Kidney capillary endothelial cell (primary cell): ENCODE measurements around the gene ADCY9.
"Not testable (repeated sequence)": the region's sequence is repeated elsewhere in the genome, so short reads cannot be mapped to it uniquely, and the experiment has no call there.

ENCODE experiments used
- DNase-seq: peaks from one replicate; pipeline ENCODE4 v3.0.0-alpha.2; 2018; ENCODE audit warnings: low spot score

Gene ADCY9

GRCh38 chr16:3971706-3972105 lies 144.5 kb downstream of the ADCY9 start:
- DNase-seq, result no peak

- peak; percentile 48 for DNase-seq
Measured at GRCh38 chr16:3971261-3971660, 145.0 kb downstream of the ADCY9 start.

- DNase-seq, result no peak
Measured at GRCh38 chr16:3968551-3968950, 147.7 kb downstream of the ADCY9 start.

- DNase-seq, result no peak
Measured at GRCh38 chr16:3966681-3967080, 149.6 kb downstream of the ADCY9 start.

- no peak for DNase-seq
Measured at GRCh38 chr16:3965781-3966582, 150.3 kb downstream of the ADCY9 start.

- DNase-seq, result no peak
Measured at GRCh38 chr16:3965306-3965705, 150.9 kb downstream of the ADCY9 start.

- no peak for DNase-seq
Measured at GRCh38 chr16:3964686-3965290, 151.5 kb downstream of the ADCY9 start.

GRCh38 chr16:3963886-3964685 lies 152.2 kb downstream of the ADCY9 start:
- no peak for DNase-seq

GRCh38 chr16:3963203-3963602 lies 153.0 kb downstream of the ADCY9 start:
- no peak for DNase-seq

GRCh38 chr16:3961449-3961849 lies 154.8 kb downstream of the ADCY9 start:
- no peak for DNase-seq

- DNase-seq, result not testable (repeated sequence)
Measured at GRCh38 chr16:3959926-3960590, 156.2 kb downstream of the ADCY9 start.

GRCh38 chr16:3959148-3959547 lies 157.1 kb downstream of the ADCY9 start:
- no peak for DNase-seq

- no peak for DNase-seq
Measured at GRCh38 chr16:3957344-3957980, 158.8 kb downstream of the ADCY9 start.

GRCh38 chr16:3954411-3954921 lies 161.8 kb downstream of the ADCY9 start:
- DNase-seq, result no peak

- no peak for DNase-seq
Measured at GRCh38 chr16:3953728-3954410, 162.4 kb downstream of the ADCY9 start.

- DNase-seq, result no peak
Measured at GRCh38 chr16:3952737-3953131, 163.5 kb downstream of the ADCY9 start.

- no peak for DNase-seq
Measured at GRCh38 chr16:3951861-3952736, 164.1 kb downstream of the ADCY9 start.

- not testable (repeated sequence) for DNase-seq
Measured at GRCh38 chr16:3951380-3951779, 164.9 kb downstream of the ADCY9 start.

- DNase-seq, result peak; percentile 38
Measured at GRCh38 chr16:3950343-3951193, 165.7 kb downstream of the ADCY9 start.
